Left ventricle myocardium inferior (tissue), 1 donor: ENCODE data around the gene TIGD1. TPM values are rescaled to one million over a fixed set of nuclear protein-coding genes. Genes with fewer than 3 reads are reported as not detected.

ENCODE experiments used
- DNase-seq: peaks from one replicate; pipeline ENCODE4 v3.0.0-alpha.2; 2020
- H3K27ac ChIP-seq: fragments of 200-600 bp; replicated peaks from 2 replicates; pipeline ENCODE4 v1.8.0; 2021
- H3K27me3 ChIP-seq: fragments of 200-600 bp; 2 replicates; pipeline ENCODE4 v1.8.0; 2021; ENCODE audit warnings: low read depth
- H3K36me3 ChIP-seq: fragments of 200-600 bp; 2 replicates; pipeline ENCODE4 v1.8.0; 2021
- H3K4me1 ChIP-seq: fragments of 200-600 bp; 2 replicates; pipeline ENCODE4 v1.8.0; 2021
- H3K4me3 ChIP-seq: fragments of 200-600 bp; 2 replicates; pipeline ENCODE4 v1.8.0; 2021; ENCODE audit warnings: mild to moderate bottlenecking, moderate library complexity
- H3K9me3 ChIP-seq: fragments of 200-600 bp; replicated peaks from 2 replicates; pipeline ENCODE4 v1.8.0; 2021
- CTCF ChIP-seq: fragments of 200-600 bp; IDR thresholded peaks from 2 replicates; pipeline ENCODE4 v1.8.0; 2021; ENCODE audit warnings: antibody characterized with exemption, mild to moderate bottlenecking, borderline replicate concordance
- intact Hi-C: fragments of 100-400 bp; cut with micrococcal nuclease; formaldehyde crosslinking; loops from one replicate; pipeline ENCODE4 v1.11.0; 2022
- total RNA-seq: library from RNA; stranded (reverse); fragmentation: NEBNext Ultra II Directional; extraction: Animal tissue kit (Norgen Biotek cat#: 25700); gene quantifications from one replicate; pipeline ENCODE4 v1.2.1, GENCODE V29; 2021
- donor health status: DM: no; HTN: yes; CAD: no; lungs with severe emphysema.

TIGD1 gene
- total RNA-seq, 1 donor from 2014 or later = 2.4 TPM

- Histone ChIP-seq H3K27me3 (peaks cover 90% of the 10 kb centered on the region), H3K4me1 (peaks cover 44% of the 10 kb centered on the region), H3K27ac (no peak overlapping the region), H3K4me3 (peak overlapping the region; percentile 64), H3K9me3 (no peaks in the 10 kb centered on the region), H3K36me3 (no peaks in the 10 kb centered on the region)
- TF ChIP-seq CTCF = no peak
- intact Hi-C loops = no loop called here
- no peak for DNase-seq
Observed at GRCh38 chr2:232522623-232523401, 27.5 kb downstream of the TIGD1 start.

- no peaks in the 10 kb centered on the region for H3K9me3 ChIP-seq
- no peak overlapping the region for H3K27ac ChIP-seq
- H3K27me3 ChIP-seq = peaks cover 94% of the 10 kb centered on the region
- DNase-seq = peak; percentile 44
- intact Hi-C loops = no loop called here
- TF ChIP-seq CTCF = peak; percentile 90
- H3K4me3 ChIP-seq = peak overlapping the region; percentile 53
- peaks cover 44% of the 10 kb centered on the region for H3K4me1 ChIP-seq
- no peaks in the 10 kb centered on the region for H3K36me3 ChIP-seq
Observed at GRCh38 chr2:232521959-232522622, 28.3 kb downstream of the TIGD1 start.

- intact Hi-C loops = no loop called here
- Histone ChIP-seq H3K27ac (no peak overlapping the region), H3K27me3 (peaks cover 87% of the 10 kb centered on the region), H3K36me3 (no peaks in the 10 kb centered on the region), H3K4me3 (no peak overlapping the region), H3K9me3 (no peaks in the 10 kb centered on the region), H3K4me1 (peaks cover 44% of the 10 kb centered on the region)
- DNase-seq = no peak
- no peak for TF ChIP-seq CTCF
Observed at GRCh38 chr2:232521098-232521497, 29.3 kb downstream of the TIGD1 start.

GRCh38 chr2:232520489-232520888, 29.9 kb downstream of the TIGD1 start:
- H3K36me3 ChIP-seq = no peaks in the 10 kb centered on the region
- peaks cover 81% of the 10 kb centered on the region for H3K27me3 ChIP-seq
- intact Hi-C loops = no loop called here
- DNase-seq = no peak
- H3K9me3 ChIP-seq = no peaks in the 10 kb centered on the region
- no peak overlapping the region for H3K4me3 ChIP-seq
- H3K4me1 ChIP-seq = peaks cover 39% of the 10 kb centered on the region
- H3K27ac ChIP-seq = no peak overlapping the region
- TF ChIP-seq CTCF = no peak

GRCh38 chr2:232519581-232520438, 30.5 kb downstream of the TIGD1 start, which contains the start of gene PRSS56:
Gene PRSS56 (plus strand): TSS chr2:232520388. CDS start chr2:232520599, 211 bp downstream.
- peaks cover 74% of the 10 kb centered on the region for H3K27me3 ChIP-seq
- intact Hi-C loops = no loop called here

More at GRCh38 chr2:232519581-232520438, 30.5 kb downstream of the TIGD1 start, which contains the start of gene PRSS56:
- no peaks in the 10 kb centered on the region for H3K36me3 ChIP-seq
- H3K4me1 ChIP-seq = peaks cover 32% of the 10 kb centered on the region
- no peak for TF ChIP-seq CTCF
- no peak within 1 kb of the TSS for H3K4me3 ChIP-seq
- H3K27ac ChIP-seq = no peak within 1 kb of the TSS
- no peak for DNase-seq
- H3K9me3 ChIP-seq = no peaks in the 10 kb centered on the region
